Keratinocyte (primary cell): Measurements from ENCODE around the gene SOX5. TPM values are rescaled to one million over a fixed set of nuclear protein-coding genes. Genes with fewer than 3 reads are reported as not detected.

Source experiments
- DNase-seq: peaks from one replicate; pipeline ENCODE4 v3.0.0-alpha.2; 2011; ENCODE audit warnings: low read depth, missing footprints, low spot score
- FAIRE-seq: peaks from 2 replicates; lab custom pipeline; 2011; peaks lifted over from hg19 to GRCh38; lab: Jason Lieb, UNC
- H2AFZ ChIP-seq: 2 replicates; pipeline ENCODE4 v1.6.0; 2012; ENCODE audit warnings: low read length, control low read depth, inconsistent platforms; ENCODE audit not compliant: control insufficient read depth
- H3K27ac ChIP-seq: 2 replicates; pipeline ENCODE4 v1.5.1; 2011; ENCODE audit warnings: low read length; ENCODE audit not compliant: control insufficient read depth, insufficient read depth
- H3K27me3 ChIP-seq: 3 replicates; pipeline ENCODE4 v1.6.0; 2011; ENCODE audit warnings: low read length; ENCODE audit not compliant: control insufficient read depth, insufficient read depth; ENCODE audit errors: extremely low read depth
- H3K36me3 ChIP-seq, 2 experiments: 2 replicates in 1 of 2; 3 replicates in 1 of 2; pipeline ENCODE4 v1.5.1; 2011; ENCODE audit warnings: low read length in 2 of 2, mild to moderate bottlenecking in 1 of 2; ENCODE audit not compliant: control insufficient read depth in 2 of 2, insufficient read depth in 2 of 2; ENCODE audit errors: extremely low read depth in 1 of 2
- H3K4me1 ChIP-seq: 3 replicates; pipeline ENCODE4 v1.5.1; 2011; ENCODE audit warnings: low read length; ENCODE audit not compliant: control insufficient read depth, insufficient read depth; ENCODE audit errors: extremely low read depth
- H3K4me2 ChIP-seq: 3 replicates; pipeline ENCODE4 v1.6.0; 2011; ENCODE audit warnings: low read depth, low read length; ENCODE audit not compliant: control insufficient read depth, insufficient read depth; ENCODE audit errors: extremely low read depth
- H3K4me3 ChIP-seq, 3 experiments: fragments of 200-600 bp in 1 of 3; sonication (generic) in 1 of 3; 2 replicates in 2 of 3; 3 replicates in 1 of 3; pipeline ENCODE4 v1.5.1; 2011 to 2016; ENCODE audit warnings: low read length in 3 of 3, mild to moderate bottlenecking in 3 of 3, control low read depth in 2 of 3, inconsistent platforms in 1 of 3, low read depth in 1 of 3, mixed read lengths in 1 of 3, mixed run types in 1 of 3, moderate library complexity in 1 of 3; ENCODE audit not compliant: control insufficient read depth in 2 of 3, insufficient read depth in 2 of 3; ENCODE audit errors: extremely low read depth in 1 of 3
- H3K79me2 ChIP-seq: 2 replicates; pipeline ENCODE4 v1.6.0; 2012; ENCODE audit warnings: low read length; ENCODE audit not compliant: control insufficient read depth, insufficient read depth
- H3K9ac ChIP-seq: 3 replicates; pipeline ENCODE4 v1.6.0; 2011; ENCODE audit warnings: low read length; ENCODE audit not compliant: control insufficient read depth, insufficient read depth; ENCODE audit errors: extremely low read depth
- H3K9me1 ChIP-seq: 3 replicates; pipeline ENCODE4 v1.6.0; 2011; ENCODE audit warnings: low read length; ENCODE audit not compliant: control insufficient read depth, insufficient read depth; ENCODE audit errors: extremely low read depth
- H3K9me3 ChIP-seq: 2 replicates; pipeline ENCODE4 v1.5.1; 2012; ENCODE audit warnings: low read depth, low read length; ENCODE audit not compliant: control insufficient read depth
- H4K20me1 ChIP-seq: 3 replicates; pipeline ENCODE4 v1.6.0; 2011; ENCODE audit warnings: low read length; ENCODE audit not compliant: control insufficient read depth, insufficient read depth; ENCODE audit errors: extremely low read depth
- CTCF ChIP-seq, 3 experiments: IDR thresholded peaks in 1 of 3; conservative IDR thresholded peaks in 1 of 3; optimal IDR thresholded peaks in 1 of 3; 2 replicates in 2 of 3; 3 replicates in 1 of 3; pipeline versions ENCODE3 to v1.5.1; 2011; ENCODE audit warnings: low read length in 3 of 3, mild to moderate bottlenecking in 3 of 3, moderate library complexity in 2 of 3, control low read depth in 1 of 3, inconsistent platforms in 1 of 3; ENCODE audit not compliant: insufficient read depth in 2 of 3; ENCODE audit errors: extremely low read depth in 1 of 3
- EZH2 ChIP-seq: IDR thresholded peaks from one replicate; pipeline ENCODE4 v1.6.1; 2012; ENCODE audit warnings: inconsistent platforms, mild to moderate bottlenecking, low read length, moderate library complexity
- dilution Hi-C: fragments of 300-500 bp; cut with MboI; formaldehyde crosslinking; loops from one replicate; pipeline ENCODE4 v1.7.0; 2020; ENCODE audit warnings: low sequenced_read_pairs; ENCODE audit not compliant: extremely low pct_ligation_motif_present
- polyA plus RNA-seq, 5 experiments: library from polyadenylated mRNA; depleted of rRNA in 3 of 5; stranded (reverse) in 3 of 5; stranded (forward) in 1 of 5; unstranded in 1 of 5; fragments of >200 nt; gene quantifications; 1 replicate in 1 of 5; 2 replicates in 3 of 5; 3 replicates in 1 of 5; pipeline versions ENCODE4 v1.2.1 to v1.2.3, GENCODE V29; 2011 to 2012; ENCODE audit warnings: missing spikeins in 2 of 5, low read depth in 1 of 5, low replicate concordance in 1 of 5

Gene SOX5
- polyA plus RNA-seq, 1 donor (not counting 4 experiments of a cell fraction or from before 2014, with no cell fraction given) = not detected

- TF ChIP-seq EZH2 (no peak), CTCF (optimal IDR thresholded peaks at IDR 0.05 in 1 of 3, IDR thresholded peaks at IDR 0.05 in 1 of 3, conservative IDR thresholded peaks at IDR 0.05 in 1 of 3; ENCODE audit: extremely low read depth in 1 of 3, insufficient read depth in 2 of 3, low read length in 3 of 3) (no peak)
- Histone ChIP-seq H3K9me1 (no peaks in the 10 kb centered on the region), H3K9ac (no peak overlapping the region), H3K79me2 (no peaks in the 10 kb centered on the region), H3K27me3 (no peaks in the 10 kb centered on the region), H3K4me2 (no peak overlapping the region), H2AFZ (no peak overlapping the region), H3K36me3 (no peaks in the 10 kb centered on the region), H4K20me1 (no peaks in the 10 kb centered on the region), H3K9me3 (no peaks in the 10 kb centered on the region), H3K4me3 (no peak overlapping the region), H3K27ac (no peak overlapping the region), H3K4me1 (no peaks in the 10 kb centered on the region)
- FAIRE-seq = no peak
- dilution Hi-C loops = no loop called here
- DNase-seq = no peak
Observed at GRCh38 chr12:23921099-23921856, 28.2 kb downstream of the SOX5 start.

DNA sequence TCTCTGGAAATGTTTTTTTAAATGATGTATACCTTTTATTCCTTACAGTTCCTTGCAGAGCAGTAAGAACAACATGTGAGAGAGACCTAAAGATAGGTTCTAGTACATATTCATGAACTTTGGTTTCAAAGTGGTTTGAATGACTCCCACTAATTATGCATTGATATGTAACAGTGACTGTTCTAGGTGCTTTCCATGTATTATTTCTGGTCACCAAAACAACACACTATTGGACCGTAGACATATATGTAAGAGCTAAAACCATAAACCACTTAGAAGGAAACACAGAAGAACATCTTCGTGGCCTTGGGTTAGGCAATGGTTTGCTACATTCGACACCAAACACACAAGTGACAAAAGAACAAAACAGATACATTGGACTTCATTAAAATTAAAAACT, 37.9 kb downstream of the SOX5 start:
- dilution Hi-C loops = no loop called here
- H3K4me1 ChIP-seq = no peaks in the 10 kb centered on the region
- no peak for FAIRE-seq

More for the DNA sequence above, 37.9 kb downstream of the SOX5 start:
- no peaks in the 10 kb centered on the region for H4K20me1 ChIP-seq
- no peaks in the 10 kb centered on the region for H3K9me3 ChIP-seq
- TF ChIP-seq CTCF (optimal IDR thresholded peaks at IDR 0.05 in 1 of 3, IDR thresholded peaks at IDR 0.05 in 1 of 3, conservative IDR thresholded peaks at IDR 0.05 in 1 of 3; ENCODE audit: extremely low read depth in 1 of 3, insufficient read depth in 2 of 3, low read length in 3 of 3) (no peak), EZH2 (no peak)
- no peaks in the 10 kb centered on the region for H3K27me3 ChIP-seq
- no peaks in the 10 kb centered on the region for H3K79me2 ChIP-seq
- H2AFZ ChIP-seq = no peak overlapping the region
- H3K9me1 ChIP-seq = no peaks in the 10 kb centered on the region
- H3K9ac ChIP-seq = no peak overlapping the region
- no peak overlapping the region for H3K27ac ChIP-seq
- no peak overlapping the region for H3K4me2 ChIP-seq
- H3K4me3 ChIP-seq = no peak overlapping the region
- no peak for DNase-seq
- no peaks in the 10 kb centered on the region for H3K36me3 ChIP-seq
